ENCODE measurements around the gene LRRC38.

DNA sequence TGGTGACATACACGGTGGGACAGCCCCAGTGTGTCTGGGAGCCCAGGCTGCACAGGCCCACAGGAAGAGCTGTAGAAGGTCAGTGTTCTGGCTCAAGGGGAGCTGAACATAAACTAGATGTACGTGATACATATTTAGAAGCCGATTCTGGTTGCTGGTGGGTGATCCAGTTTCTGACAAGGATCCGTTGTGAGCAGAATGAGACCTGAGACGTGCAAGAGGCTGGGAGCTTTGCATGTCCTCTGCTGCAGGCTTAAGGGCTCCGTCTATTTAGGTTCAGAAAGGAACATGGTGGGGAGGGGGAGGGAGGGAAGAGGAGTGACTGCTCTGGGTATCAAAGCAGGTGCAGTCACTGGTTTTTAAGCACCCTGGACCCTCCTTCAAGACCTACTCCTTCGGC lies 18.6 kb downstream of the LRRC38 start:
- TF ChIP-seq, protein P1, sequence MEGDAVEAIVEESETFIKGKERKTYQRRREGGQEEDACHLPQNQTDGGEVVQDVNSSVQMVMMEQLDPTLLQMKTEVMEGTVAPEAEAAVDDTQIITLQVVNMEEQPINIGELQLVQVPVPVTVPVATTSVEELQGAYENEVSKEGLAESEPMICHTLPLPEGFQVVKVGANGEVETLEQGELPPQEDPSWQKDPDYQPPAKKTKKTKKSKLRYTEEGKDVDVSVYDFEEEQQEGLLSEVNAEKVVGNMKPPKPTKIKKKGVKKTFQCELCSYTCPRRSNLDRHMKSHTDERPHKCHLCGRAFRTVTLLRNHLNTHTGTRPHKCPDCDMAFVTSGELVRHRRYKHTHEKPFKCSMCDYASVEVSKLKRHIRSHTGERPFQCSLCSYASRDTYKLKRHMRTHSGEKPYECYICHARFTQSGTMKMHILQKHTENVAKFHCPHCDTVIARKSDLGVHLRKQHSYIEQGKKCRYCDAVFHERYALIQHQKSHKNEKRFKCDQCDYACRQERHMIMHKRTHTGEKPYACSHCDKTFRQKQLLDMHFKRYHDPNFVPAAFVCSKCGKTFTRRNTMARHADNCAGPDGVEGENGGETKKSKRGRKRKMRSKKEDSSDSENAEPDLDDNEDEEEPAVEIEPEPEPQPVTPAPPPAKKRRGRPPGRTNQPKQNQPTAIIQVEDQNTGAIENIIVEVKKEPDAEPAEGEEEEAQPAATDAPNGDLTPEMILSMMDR (IDR thresholded peaks at IDR 0.05 in 2 of 3, conservative IDR thresholded peaks at IDR 0.05 in 1 of 3; ENCODE audit: control insufficient read depth in 2 of 3, extremely low read depth in 1 of 3, insufficient read depth in 1 of 3, low read depth in 3 of 3, low read length in 3 of 3), result no peak
- TF ChIP-seq EP300 (IDR thresholded peaks at IDR 0.05; ENCODE audit: borderline replicate concordance in 1 of 2, control insufficient read depth in 1 of 2, low read depth in 2 of 2, low read length in 2 of 2), result no peak
- no peak for TF ChIP-seq RAD21 (IDR thresholded peaks at IDR 0.05; ENCODE audit: insufficient read depth, low read depth, low read length)
- no peak for TF ChIP-seq MYB (IDR thresholded peaks at IDR 0.05; ENCODE audit: borderline replicate concordance, low read depth, low read length)

Measured in GM12878 (cell line).